K562 (cell line): Measurements from ENCODE around the gene MTOR. TPM values are rescaled to one million over a fixed set of nuclear protein-coding genes. Genes with fewer than 3 reads are reported as not detected.

Source experiments
- ATAC-seq: fragments of 200-7000 bp; cut with Tn5 transposase; 3 replicates; pipeline ENCODE4 v1.9.1; 2020; ENCODE audit warnings: moderate library complexity
- BruUV-seq: library from RNA; stranded (reverse); fragments of 400-500 nt; replicated peaks from 2 replicates; lab custom pipeline; 2021; lab: Mats Ljungman, UMichigan
- CTCF ChIA-PET: fragments of 300-600 bp; formaldehyde crosslinking; extraction: SDS; loops from one replicate; lab custom pipeline; 2021; ENCODE audit warnings: low intra/inter-chr PET ratio; lab: Yijun Ruan, JAX
- POLR2A ChIA-PET: fragments of 300-600, 350-650 bp; sonication (Branson Sonifier 250); formaldehyde crosslinking; extraction: SDS; loops from one replicate; lab custom pipeline; 2021; ENCODE audit warnings: antibody characterized with exemption, inconsistent platforms; lab: Yijun Ruan, JAX
- DNase-seq, 4 experiments: peaks; one replicate each; pipeline versions ENCODE4 v3.0.0 to v3.0.0-alpha.2; 2011 to 2018; ENCODE audit warnings: low spot score in 3 of 4, mixed read lengths in 3 of 4; ENCODE audit errors: extremely low read depth in 1 of 4
- FAIRE-seq: peaks from 2 replicates; lab custom pipeline; 2011; peaks lifted over from hg19 to GRCh38; lab: Jason Lieb, UNC
- H2AFZ ChIP-seq: 2 replicates; pipeline ENCODE4 v1.6.0; 2011; ENCODE audit warnings: low read depth, low read length, control low read depth, inconsistent platforms
- H3K27ac ChIP-seq: fragments of 200-600 bp; 3 replicates; pipeline ENCODE4 v1.8.0; 2011; ENCODE audit warnings: low read depth, mild to moderate bottlenecking, control low read depth, inconsistent platforms, low read length, moderate library complexity, mixed read lengths; ENCODE audit errors: extremely low read depth
- H3K27me3 ChIP-seq, 2 experiments: fragments of 300-600 bp in 1 of 2; 2 replicates in 1 of 2; 3 replicates in 1 of 2; pipeline versions ENCODE4 v1.6.0 to v1.8.0; 2011; ENCODE audit warnings: inconsistent platforms in 2 of 2, low read length in 2 of 2, mild to moderate bottlenecking in 1 of 2, mixed read lengths in 1 of 2, moderate library complexity in 1 of 2; ENCODE audit not compliant: control insufficient read depth in 2 of 2, insufficient read depth in 2 of 2
- H3K36me3 ChIP-seq: fragments of 300-600 bp; 3 replicates; pipeline ENCODE4 v1.8.0; 2011; ENCODE audit warnings: mild to moderate bottlenecking, low read length, inconsistent platforms; ENCODE audit not compliant: control insufficient read depth, insufficient read depth
- H3K4me1 ChIP-seq, 2 experiments: fragments of 200-600 bp in 1 of 2; replicated peaks in 1 of 2; 2 replicates in 1 of 2; 3 replicates in 1 of 2; pipeline versions ENCODE4 v1.5.1 to v1.8.0; 2011; ENCODE audit warnings: inconsistent platforms in 2 of 2, low read length in 2 of 2, mild to moderate bottlenecking in 1 of 2, mixed read lengths in 1 of 2, moderate library complexity in 1 of 2; ENCODE audit not compliant: control insufficient read depth in 2 of 2, insufficient read depth in 2 of 2
- H3K4me2 ChIP-seq: 2 replicates; pipeline ENCODE4 v1.6.1; 2011; ENCODE audit warnings: low read length, control low read depth, inconsistent platforms, mixed read lengths; ENCODE audit not compliant: insufficient read depth
- H3K4me3 ChIP-seq: fragments of 200-600 bp; sonication (generic), shearing (Covaris generic); 2 replicates; pipeline ENCODE4 v1.5.1; 2016; ENCODE audit warnings: control low read depth, inconsistent platforms
- H3K79me2 ChIP-seq: fragments of 200-600 bp; 3 replicates; pipeline ENCODE4 v1.8.0; 2011; ENCODE audit warnings: low read length, inconsistent platforms; ENCODE audit not compliant: control insufficient read depth, insufficient read depth
- H3K9ac ChIP-seq, 2 experiments: 2 replicates each; pipeline versions ENCODE4 v1.6.0 to v1.6.1; 2011; ENCODE audit warnings: low read depth in 2 of 2, low read length in 2 of 2, control low read depth in 1 of 2, inconsistent platforms in 1 of 2, mild to moderate bottlenecking in 1 of 2, mixed read lengths in 1 of 2; ENCODE audit not compliant: insufficient read depth in 1 of 2
- H3K9me1 ChIP-seq: one replicate; pipeline ENCODE4 v1.6.0; 2011; ENCODE audit warnings: inconsistent platforms, mild to moderate bottlenecking, low read length, moderate library complexity; ENCODE audit not compliant: control insufficient read depth, insufficient read depth
- H3K9me3 ChIP-seq: replicated peaks from 2 replicates; pipeline ENCODE4 v1.5.1; 2011; ENCODE audit warnings: low read depth, low read length, inconsistent platforms; ENCODE audit not compliant: control insufficient read depth, insufficient read depth
- H4K20me1 ChIP-seq: replicated peaks from 2 replicates; pipeline ENCODE4 v1.6.1; 2011; ENCODE audit warnings: low read length, inconsistent platforms, mixed read lengths; ENCODE audit not compliant: control insufficient read depth, insufficient read depth
- BMI1 ChIP-seq: fragments of 150-350 bp; IDR thresholded peaks from 2 replicates; pipeline ENCODE4 v1.6.1; 2014; ENCODE audit warnings: low read length
- ZFP36 ChIP-seq: fragments of 150-350 bp; IDR thresholded peaks from 2 replicates; pipeline ENCODE4 v1.6.1; 2018; ENCODE audit warnings: low read length, low read depth; ENCODE audit not compliant: partially characterized antibody
- ZNF354B ChIP-seq: fragments of 250-450 bp; sonication (Bioruptor Pico); IDR thresholded peaks from 2 replicates; pipeline ENCODE4 v1.4.0; 2020
- WGBS: fragments of 100-300 bp; shearing (Covaris generic); methylation state at CpG from one replicate; pipeline ENCODE4 v1.1.6; 2016; ENCODE audit warnings: low coverage, mixed read lengths; ENCODE audit not compliant: insufficient coverage; ENCODE audit errors: missing lambda C conversion rate; 5-methylcytosine and 5-hydroxymethylcytosine counted together
- in situ Hi-C: fragments of 300-500 bp; cut with MboI; formaldehyde crosslinking; loops from 4 replicates; pipeline ENCODE4 v1.15.0; 2018; ENCODE audit warnings: inconsistent platforms, mixed read lengths
- intact Hi-C: fragments of 100-400 bp; cut with micrococcal nuclease; formaldehyde crosslinking; loops from 2 replicates; pipeline ENCODE4 v1.14.2; 2022
- polyA plus RNA-seq, 8 experiments: library from polyadenylated mRNA; depleted of rRNA in 4 of 8; stranded (reverse) in 5 of 8; unstranded in 3 of 8; fragments of >200 nt; fragmentation: Nextera tagmentation in 2 of 8; fragmentation: Illumina TruSeq in 1 of 8; extraction: Ambion mirVana in 2 of 8; extraction: Trizol in 1 of 8; gene quantifications; 2 replicates each; pipeline versions ENCODE4 v1.2.1 to v1.2.3, GENCODE V29; 2011 to 2014; ENCODE audit warnings: inconsistent platforms in 1 of 8, missing spikeins in 1 of 8
- total RNA-seq, 7 experiments: library from RNA; depleted of rRNA in 6 of 7; stranded (reverse); fragments of >200 nt in 6 of 7; fragmentation: Illumina TruSeq in 2 of 7; extraction: Trizol in 2 of 7; gene quantifications; 2 replicates each; pipeline versions ENCODE4 v1.2.1 to v1.2.3, GENCODE V29; 2011 to 2021; ENCODE audit warnings: low replicate concordance in 1 of 7
- TF ChIP-seq, protein P1 (sequence below), 2 experiments: fragments of 450-650 bp in 1 of 2; sonication (generic) in 1 of 2; formaldehyde crosslinking in 1 of 2; IDR thresholded peaks; 2 replicates each; pipeline versions ENCODE4 v1.7.1 to v1.9.0; 2016 to 2022; ENCODE audit warnings: inconsistent platforms in 1 of 2, mild to moderate bottlenecking in 1 of 2, missing genetic modification reagents in 1 of 2

Gene MTOR
- total and polyA plus RNA-seq, 9 of the 15 experiments (the other 6 are each of a cell fraction or from before 2014, with no cell fraction given) = 11.4 to 71.4 (median 52.2) TPM

DNA sequence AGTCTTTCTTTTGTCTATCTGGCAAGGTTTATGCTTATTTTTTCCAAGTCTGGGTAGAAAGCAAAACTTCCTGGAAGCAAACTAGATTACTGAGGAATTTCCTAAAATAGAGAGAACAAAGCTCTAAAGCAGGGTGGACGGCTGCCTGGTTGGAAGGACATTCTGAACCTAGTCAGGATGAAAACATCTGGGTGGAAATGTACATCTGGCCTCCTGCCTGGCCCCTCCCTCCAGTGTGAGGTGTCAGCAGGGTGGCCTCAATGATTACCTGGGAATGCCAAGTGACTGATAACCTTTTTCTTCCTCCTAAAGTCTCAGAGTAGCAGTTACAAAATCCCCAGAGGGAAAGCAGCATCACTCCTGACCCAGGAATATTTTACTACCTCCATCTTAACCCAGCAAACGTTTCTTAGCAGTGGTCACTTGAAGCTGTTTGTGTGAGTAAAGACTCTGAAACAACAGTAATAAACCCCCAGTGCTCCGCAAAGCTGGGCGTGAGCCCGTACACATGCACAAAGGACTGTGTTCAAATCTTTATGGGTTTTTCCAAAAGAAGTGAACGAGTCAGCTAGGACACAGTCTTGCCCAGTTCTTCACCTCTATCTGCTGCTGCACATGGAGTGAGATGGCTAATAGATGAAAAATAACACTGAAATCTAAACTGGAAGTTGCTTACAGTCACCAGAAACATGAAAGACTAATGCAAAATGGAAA, 54.3 kb downstream of the MTOR start:
- ChIA-PET POLR2A (interaction anchor here (0.6 to 1.3 kb wide), 6 partner anchors 15 to 878 kb away, joined by 3 to 6 read pairs (median 3); no protein-coding TSS in a partner anchor), CTCF (no interaction called here)
- no peaks in the 10 kb centered on the region for H4K20me1 ChIP-seq
- TF ChIP-seq, protein P1, sequence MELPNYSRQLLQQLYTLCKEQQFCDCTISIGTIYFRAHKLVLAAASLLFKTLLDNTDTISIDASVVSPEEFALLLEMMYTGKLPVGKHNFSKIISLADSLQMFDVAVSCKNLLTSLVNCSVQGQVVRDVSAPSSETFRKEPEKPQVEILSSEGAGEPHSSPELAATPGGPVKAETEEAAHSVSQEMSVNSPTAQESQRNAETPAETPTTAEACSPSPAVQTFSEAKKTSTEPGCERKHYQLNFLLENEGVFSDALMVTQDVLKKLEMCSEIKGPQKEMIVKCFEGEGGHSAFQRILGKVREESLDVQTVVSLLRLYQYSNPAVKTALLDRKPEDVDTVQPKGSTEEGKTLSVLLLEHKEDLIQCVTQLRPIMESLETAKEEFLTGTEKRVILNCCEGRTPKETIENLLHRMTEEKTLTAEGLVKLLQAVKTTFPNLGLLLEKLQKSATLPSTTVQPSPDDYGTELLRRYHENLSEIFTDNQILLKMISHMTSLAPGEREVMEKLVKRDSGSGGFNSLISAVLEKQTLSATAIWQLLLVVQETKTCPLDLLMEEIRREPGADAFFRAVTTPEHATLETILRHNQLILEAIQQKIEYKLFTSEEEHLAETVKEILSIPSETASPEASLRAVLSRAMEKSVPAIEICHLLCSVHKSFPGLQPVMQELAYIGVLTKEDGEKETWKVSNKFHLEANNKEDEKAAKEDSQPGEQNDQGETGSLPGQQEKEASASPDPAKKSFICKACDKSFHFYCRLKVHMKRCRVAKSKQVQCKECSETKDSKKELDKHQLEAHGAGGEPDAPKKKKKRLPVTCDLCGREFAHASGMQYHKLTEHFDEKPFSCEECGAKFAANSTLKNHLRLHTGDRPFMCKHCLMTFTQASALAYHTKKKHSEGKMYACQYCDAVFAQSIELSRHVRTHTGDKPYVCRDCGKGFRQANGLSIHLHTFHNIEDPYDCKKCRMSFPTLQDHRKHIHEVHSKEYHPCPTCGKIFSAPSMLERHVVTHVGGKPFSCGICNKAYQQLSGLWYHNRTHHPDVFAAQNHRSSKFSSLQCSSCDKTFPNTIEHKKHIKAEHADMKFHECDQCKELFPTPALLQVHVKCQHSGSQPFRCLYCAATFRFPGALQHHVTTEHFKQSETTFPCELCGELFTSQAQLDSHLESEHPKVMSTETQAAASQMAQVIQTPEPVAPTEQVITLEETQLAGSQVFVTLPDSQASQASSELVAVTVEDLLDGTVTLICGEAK (IDR thresholded peaks at IDR 0.05) = no peak
- TF ChIP-seq, protein P1 (CRISPR knock-in tag; IDR thresholded peaks at IDR 0.05) = no peak
- TF ChIP-seq BMI1 (no peak), ZNF354B (no peak), ZFP36 (no peak)
- no peak overlapping the region for H3K4me2 ChIP-seq
- no peak overlapping the region for H2AFZ ChIP-seq
- WGBS = 75% methylated on average over 6 of the region's 6 CpGs
- no peak overlapping the region for H3K4me3 ChIP-seq
- no peaks in the 10 kb centered on the region for H3K27me3 ChIP-seq
- no peak overlapping the region for H3K27ac ChIP-seq
- H3K79me2 ChIP-seq = no peaks in the 10 kb centered on the region
- FAIRE-seq (no peak), ATAC-seq (no peak), DNase-seq (no peak)
- peaks cover 97% of the 10 kb centered on the region for H3K36me3 ChIP-seq
- intact Hi-C loops = no loop called here
- no peak overlapping the region for H3K9ac ChIP-seq
- H3K9me1 ChIP-seq = peaks cover 2% of the 10 kb centered on the region
- in situ Hi-C loops = no loop called here
- no peaks in the 10 kb centered on the region for H3K4me1 ChIP-seq
- no peaks in the 10 kb centered on the region for H3K9me3 ChIP-seq
- BruUV-seq = no TSS peak
